Suppressor macrophage treated with lipopolysaccharide for 1 hour (primary cell): ENCODE data around the gene DDX5.
"Not testable (repeated sequence)": the region's sequence is repeated elsewhere in the genome, so short reads cannot be mapped to it uniquely, and the experiment has no call there.

ENCODE experiments used
- DNase-seq, 3 donors: peaks; one replicate each; pipeline ENCODE4 v3.0.0-alpha.2; 2020 to 2022

Gene DDX5

GRCh38 chr17:64491994-64492393, 14.1 kb downstream of the DDX5 start:
- peak; percentile 40 to 82 (median 67) for DNase-seq

- peak; percentile 65 to 75 (median 67) for DNase-seq
Observed at GRCh38 chr17:64491034-64491860, 14.8 kb downstream of the DDX5 start.

GRCh38 chr17:64488301-64488700, 17.8 kb downstream of the DDX5 start:
- no peak for DNase-seq

GRCh38 chr17:64484380-64484779, 21.7 kb downstream of the DDX5 start:
- DNase-seq: no peak

GRCh38 chr17:64480951-64481350, 25.1 kb downstream of the DDX5 start:
- no peak for DNase-seq

- no peak for DNase-seq
Observed at GRCh38 chr17:64477849-64478248, 28.2 kb downstream of the DDX5 start.

GRCh38 chr17:64472564-64472963, 33.5 kb downstream of the DDX5 start:
- no peak for DNase-seq

- DNase-seq: no peak
Observed at GRCh38 chr17:64471440-64471839, 34.6 kb downstream of the DDX5 start.

GRCh38 chr17:64470625-64471024, 35.5 kb downstream of the DDX5 start:
- DNase-seq: no peak

- DNase-seq: not testable (repeated sequence)
Observed at GRCh38 chr17:64466834-64467233, 39.3 kb downstream of the DDX5 start.

- no peak for DNase-seq
Observed at GRCh38 chr17:64466019-64466735, 39.9 kb downstream of the DDX5 start.

GRCh38 chr17:64461788-64462187, 44.3 kb downstream of the DDX5 start:
- peak in 1 of 3 donors; percentile 17 for DNase-seq

GRCh38 chr17:64460955-64461354, 45.1 kb downstream of the DDX5 start:
- DNase-seq: no peak

GRCh38 chr17:64459818-64460217, 46.3 kb downstream of the DDX5 start:
- DNase-seq: not testable (repeated sequence)

GRCh38 chr17:64459284-64459747, 46.8 kb downstream of the DDX5 start:
- DNase-seq: peak in 1 of 3 donors; percentile 6

GRCh38 chr17:64458756-64459155, 47.3 kb downstream of the DDX5 start:
- no peak for DNase-seq

GRCh38 chr17:64457156-64457555, 48.9 kb downstream of the DDX5 start:
- DNase-seq: no peak

GRCh38 chr17:64455993-64456885, 49.9 kb downstream of the DDX5 start:
- DNase-seq: peak; percentile 44 to 86 (median 84)

GRCh38 chr17:64449545-64449944, 56.5 kb downstream of the DDX5 start:
- DNase-seq: peak in 2 of 3 donors; percentile 37 to 50

GRCh38 chr17:64448665-64449512, 57.2 kb downstream of the DDX5 start, which contains the start of gene MILR1:
MILR1 (plus strand) TSS chr17:64449115; CDS start chr17:64449169, 54 bp downstream.
- peak; percentile 93 to 99 (median 96) for DNase-seq
